ENCODE data around the gene MCF2L2.

DNA sequence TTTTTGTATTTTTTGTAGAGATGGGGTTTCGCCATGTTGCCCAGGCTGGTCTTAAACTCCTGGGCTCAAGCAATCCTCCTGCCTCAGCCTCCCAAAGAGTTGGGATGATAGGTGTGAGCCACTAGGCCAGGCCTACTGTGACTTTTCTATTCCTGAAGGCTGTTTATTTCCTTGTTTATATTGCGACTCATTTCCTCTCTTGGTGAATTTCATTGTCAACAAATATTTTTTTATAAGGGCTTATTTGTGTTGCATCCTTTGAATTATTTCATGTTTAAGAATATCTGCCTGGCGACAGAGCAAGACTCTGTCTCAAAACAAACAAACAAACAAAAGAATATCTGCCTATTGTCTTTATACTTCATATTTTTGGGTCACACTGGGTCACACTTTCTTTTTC lies 299.7 kb downstream of the MCF2L2 start:
- TF ChIP-seq EP300 (IDR thresholded peaks at IDR 0.05; ENCODE audit: low read depth in 2 of 2, low read length in 2 of 2) (no peak), EP300 (CRISPR knock-in tag; IDR thresholded peaks at IDR 0.05; ENCODE audit: borderline replicate concordance) (no peak), CTCF (CRISPR knock-in tag; IDR thresholded peaks at IDR 0.05) (no peak), ZBTB8A (CRISPR knock-in tag; IDR thresholded peaks at IDR 0.05; ENCODE audit: borderline replicate concordance, low read depth) (no peak), ZXDC (CRISPR knock-in tag; IDR thresholded peaks at IDR 0.05) (no peak), ZNF143 (CRISPR knock-in tag; IDR thresholded peaks at IDR 0.05) (no peak), ZNF274 (CRISPR knock-in tag; IDR thresholded peaks at IDR 0.05) (no peak), ZNF775 (CRISPR knock-in tag; IDR thresholded peaks at IDR 0.05; ENCODE audit: borderline replicate concordance) (no peak), POLR2AphosphoS5 (IDR thresholded peaks at IDR 0.05; ENCODE audit: low read depth, low read length) (no peak)

Measured in HepG2 (cell line).